GM19351 (cell line): Measurements from ENCODE around the gene TTR.

Source experiments
- ATAC-seq: cut with Tn5 transposase; IDR thresholded peaks from one replicate; pipeline ENCODE4 v1.9.1; 2021; ENCODE audit warnings: mild to moderate bottlenecking, moderate library complexity; ENCODE audit not compliant: unreplicated experiment

Gene TTR

DNA sequence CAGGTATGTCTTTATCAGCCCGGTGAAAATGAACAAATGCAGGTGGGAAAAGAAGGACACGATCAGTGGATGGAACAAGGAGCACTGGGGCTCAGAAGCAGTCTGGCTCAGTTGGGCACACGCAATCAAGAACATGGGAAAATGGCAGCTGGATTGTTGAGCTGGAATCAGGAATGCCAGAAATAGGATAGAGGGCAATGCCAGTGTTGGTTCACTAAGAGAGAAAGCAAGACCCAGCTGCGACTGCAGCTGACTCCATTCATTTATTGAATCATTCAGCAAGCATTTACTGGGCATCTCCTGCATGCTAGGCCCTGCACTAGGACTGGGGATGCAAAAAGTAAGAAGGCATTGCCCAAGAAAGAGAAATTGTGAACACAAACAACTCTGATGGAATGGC, 13.6 kb upstream of the TTR start:
- no peak for ATAC-seq

DNA sequence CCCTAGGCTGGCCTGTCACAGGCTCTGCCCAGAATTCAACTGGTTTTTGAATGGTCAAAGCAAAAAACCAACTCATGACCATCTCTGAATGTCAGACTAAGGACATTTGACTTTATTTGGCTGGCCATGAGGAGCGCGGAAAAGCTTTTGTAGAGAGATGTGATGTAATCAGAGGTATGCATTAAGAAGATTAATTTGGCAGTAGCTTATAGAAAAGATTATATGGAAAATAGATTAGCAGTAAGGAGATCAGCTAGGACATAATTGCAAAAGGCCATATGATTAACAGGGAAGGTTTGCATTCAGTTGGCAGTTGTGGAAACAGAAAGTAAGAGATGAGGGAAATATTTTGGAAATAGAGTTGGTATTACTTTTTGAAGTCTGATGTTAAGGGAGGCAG, 12.3 kb upstream of the TTR start:
- no peak for ATAC-seq

DNA sequence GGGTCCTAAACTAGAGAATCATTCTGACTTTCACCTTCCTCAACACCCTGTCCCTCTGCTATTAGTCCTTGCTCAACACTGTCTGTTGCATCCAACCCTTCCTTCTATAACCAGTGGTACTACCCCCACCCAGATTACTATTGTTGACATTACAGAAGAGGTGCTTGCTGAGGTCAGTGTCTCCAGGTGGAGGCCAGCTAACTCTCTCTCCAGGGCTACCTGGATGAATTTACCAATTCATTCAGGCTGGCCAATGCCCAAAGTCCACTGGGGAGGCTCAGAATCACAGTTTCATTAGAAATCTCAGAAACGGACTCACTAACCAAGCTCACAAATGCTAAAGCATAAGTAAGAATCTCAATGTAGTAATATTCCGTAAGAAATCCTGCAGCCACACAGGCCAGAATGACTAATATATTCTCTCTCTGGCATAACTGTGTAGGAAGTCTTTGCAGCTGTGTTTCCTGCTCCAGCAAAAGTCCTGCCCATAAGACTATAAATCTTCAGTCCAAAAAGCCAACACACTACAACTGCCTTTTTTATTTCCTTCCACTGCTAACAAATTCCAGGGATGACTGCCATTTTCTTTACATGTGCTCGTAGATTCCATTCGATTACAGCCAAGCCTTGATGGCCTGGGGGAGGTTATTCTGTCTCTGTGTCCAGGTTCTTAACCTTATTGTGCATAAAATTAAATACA, 10.0 kb upstream of the TTR start:
- no peak for ATAC-seq

DNA sequence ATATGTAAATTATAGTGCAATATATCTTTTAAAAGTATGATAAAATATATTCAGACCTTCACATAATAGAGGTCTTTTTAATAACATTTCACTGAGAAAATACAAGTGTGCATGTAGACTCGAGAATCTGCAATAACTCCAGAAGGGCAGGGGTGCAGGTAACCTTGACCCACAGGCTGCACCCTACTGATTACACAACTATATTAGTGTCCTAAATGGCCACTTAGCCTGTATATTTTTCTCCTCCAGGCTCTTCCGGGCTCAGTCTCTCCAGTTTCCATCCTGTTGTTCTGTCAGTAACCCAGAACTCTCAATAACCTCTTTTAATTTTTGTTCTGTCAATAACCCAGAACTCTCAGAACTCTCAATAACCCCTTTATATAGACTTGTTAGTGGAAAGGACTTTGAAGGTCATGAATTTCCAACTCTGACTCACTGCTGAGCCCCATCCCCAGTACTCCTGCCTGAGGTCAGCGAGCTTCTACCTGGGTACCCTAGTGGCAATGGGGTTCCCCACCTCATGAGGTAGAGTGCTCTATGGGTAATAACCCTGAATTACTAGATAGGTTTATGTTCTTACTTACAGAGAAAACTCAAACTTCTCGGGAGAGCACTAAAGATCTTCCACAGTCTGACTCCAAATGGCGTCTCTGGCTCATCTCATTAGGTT, 8.4 kb upstream of the TTR start:
- ATAC-seq, result no peak

DNA sequence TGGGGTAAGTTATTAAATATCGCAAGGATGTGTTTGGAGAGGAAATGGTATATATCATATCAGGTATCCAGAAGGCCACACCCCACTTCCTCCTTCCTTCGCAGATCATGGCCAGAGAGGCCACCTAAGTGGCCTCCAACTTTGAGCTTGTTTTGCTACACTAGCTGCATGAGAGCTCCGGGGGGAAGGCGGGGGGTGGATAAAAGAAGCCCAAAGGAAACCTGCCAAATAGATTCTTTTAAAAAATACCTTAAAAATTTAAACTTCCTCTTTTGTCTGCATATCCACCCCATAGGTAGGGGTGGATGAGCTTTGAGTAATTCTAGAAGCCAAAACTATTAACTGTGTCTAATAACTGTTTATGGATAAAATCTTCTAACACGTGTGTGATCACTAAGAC, 5.7 kb upstream of the TTR start:
- ATAC-seq, result no peak

DNA sequence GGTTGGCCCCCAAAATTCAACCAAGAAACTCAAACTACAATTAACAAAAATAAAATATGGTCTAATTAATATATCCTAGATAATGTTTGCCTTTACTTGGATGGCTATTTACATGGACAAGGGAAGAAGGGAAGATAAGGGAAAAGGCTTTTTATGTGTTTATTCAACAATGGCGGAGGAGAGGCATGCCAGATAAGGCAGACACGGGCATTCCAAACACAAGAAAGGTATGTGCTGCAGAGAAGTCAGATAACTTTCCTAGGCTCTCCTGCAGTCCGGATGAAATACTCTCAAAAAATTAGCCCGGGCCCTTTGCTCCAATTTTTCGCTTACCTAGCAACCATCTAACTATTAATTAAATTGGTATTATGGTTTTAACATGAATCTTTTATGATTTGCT, 5.1 kb upstream of the TTR start:
- no peak for ATAC-seq

DNA sequence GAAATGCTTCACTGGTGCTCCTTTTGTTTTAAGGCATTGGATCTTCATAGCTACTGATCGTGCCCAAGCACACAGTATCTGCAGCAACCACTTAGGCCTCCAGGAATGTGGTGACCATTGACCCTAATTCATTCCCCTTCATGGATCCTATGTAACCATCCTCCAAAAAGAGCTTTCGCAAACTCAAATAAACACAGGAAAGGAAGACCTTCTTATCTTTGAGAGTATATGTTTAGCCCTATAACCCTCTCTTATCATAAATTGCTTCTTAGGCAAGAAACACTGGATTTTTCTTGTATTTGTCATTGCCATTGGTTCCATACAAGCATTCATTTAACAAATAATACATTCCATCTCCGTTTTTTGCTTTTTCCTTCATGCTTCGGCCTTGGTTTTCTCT, 4.1 kb upstream of the TTR start:
- ATAC-seq, result no peak

DNA sequence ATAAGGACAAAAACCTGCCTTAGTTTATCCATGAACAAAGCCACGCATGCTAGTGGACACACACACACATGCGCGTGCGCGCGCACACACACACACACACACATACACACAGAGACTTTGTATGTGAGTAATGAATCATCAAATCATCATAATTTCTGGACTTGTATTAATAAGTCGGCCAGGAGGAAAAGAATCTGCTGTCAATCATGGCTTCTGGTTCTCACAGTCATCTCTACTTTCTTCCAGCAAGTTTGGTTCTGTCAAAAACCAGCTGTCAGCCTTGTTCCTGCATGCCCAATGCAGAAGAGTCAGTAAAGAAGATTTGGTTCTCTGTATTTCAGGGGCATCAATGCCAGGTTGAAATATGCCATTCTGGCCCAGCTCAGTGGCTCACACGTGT, 1.1 kb upstream of the TTR start:
- ATAC-seq, result no peak

DNA sequence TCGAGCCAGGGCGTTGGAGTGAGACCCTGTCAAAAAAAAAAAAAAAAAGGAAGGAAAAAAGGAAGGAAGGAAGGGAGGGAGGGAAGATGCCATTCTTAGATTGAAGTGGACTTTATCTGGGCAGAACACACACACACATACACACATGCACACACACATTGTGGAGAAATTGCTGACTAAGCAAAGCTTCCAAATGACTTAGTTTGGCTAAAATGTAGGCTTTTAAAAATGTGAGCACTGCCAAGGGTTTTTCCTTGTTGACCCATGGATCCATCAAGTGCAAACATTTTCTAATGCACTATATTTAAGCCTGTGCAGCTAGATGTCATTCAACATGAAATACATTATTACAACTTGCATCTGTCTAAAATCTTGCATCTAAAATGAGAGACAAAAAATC, 564 bp upstream of the TTR start:
- ATAC-seq, result no peak

DNA sequence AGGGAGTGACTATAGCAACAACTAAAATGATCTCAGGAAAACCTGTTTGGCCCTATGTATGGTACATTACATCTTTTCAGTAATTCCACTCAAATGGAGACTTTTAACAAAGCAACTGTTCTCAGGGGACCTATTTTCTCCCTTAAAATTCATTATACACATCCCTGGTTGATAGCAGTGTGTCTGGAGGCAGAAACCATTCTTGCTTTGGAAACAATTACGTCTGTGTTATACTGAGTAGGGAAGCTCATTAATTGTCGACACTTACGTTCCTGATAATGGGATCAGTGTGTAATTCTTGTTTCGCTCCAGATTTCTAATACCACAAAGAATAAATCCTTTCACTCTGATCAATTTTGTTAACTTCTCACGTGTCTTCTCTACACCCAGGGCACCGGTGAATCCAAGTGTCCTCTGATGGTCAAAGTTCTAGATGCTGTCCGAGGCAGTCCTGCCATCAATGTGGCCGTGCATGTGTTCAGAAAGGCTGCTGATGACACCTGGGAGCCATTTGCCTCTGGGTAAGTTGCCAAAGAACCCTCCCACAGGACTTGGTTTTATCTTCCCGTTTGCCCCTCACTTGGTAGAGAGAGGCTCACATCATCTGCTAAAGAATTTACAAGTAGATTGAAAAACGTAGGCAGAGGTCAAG, 955 bp downstream of the TTR start:
- ATAC-seq, result no peak

DNA sequence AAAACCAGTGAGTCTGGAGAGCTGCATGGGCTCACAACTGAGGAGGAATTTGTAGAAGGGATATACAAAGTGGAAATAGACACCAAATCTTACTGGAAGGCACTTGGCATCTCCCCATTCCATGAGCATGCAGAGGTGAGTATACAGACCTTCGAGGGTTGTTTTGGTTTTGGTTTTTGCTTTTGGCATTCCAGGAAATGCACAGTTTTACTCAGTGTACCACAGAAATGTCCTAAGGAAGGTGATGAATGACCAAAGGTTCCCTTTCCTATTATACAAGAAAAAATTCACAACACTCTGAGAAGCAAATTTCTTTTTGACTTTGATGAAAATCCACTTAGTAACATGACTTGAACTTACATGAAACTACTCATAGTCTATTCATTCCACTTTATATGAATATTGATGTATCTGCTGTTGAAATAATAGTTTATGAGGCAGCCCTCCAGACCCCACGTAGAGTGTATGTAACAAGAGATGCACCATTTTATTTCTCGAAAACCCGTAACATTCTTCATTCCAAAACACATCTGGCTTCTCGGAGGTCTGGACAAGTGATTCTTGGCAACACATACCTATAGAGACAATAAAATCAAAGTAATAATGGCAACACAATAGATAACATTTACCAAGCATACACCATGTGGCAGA, 3.6 kb downstream of the TTR start:
- ATAC-seq, result no peak

DNA sequence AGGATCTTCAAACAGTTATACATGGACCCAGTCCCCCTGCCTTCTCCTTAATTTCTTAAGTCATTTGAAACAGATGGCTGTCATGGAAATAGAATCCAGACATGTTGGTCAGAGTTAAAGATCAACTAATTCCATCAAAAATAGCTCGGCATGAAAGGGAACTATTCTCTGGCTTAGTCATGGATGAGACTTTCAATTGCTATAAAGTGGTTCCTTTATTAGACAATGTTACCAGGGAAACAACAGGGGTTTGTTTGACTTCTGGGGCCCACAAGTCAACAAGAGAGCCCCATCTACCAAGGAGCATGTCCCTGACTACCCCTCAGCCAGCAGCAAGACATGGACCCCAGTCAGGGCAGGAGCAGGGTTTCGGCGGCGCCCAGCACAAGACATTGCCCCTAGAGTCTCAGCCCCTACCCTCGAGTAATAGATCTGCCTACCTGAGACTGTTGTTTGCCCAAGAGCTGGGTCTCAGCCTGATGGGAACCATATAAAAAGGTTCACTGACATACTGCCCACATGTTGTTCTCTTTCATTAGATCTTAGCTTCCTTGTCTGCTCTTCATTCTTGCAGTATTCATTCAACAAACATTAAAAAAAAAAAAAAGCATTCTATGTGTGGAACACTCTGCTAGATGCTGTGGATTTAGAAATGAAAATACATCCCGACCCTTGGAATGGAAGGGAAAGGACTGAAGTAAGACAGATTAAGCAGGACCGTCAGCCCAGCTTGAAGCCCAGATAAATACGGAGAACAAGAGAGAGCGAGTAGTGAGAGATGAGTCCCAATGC, 4.6 kb downstream of the TTR start:
- no peak for ATAC-seq

DNA sequence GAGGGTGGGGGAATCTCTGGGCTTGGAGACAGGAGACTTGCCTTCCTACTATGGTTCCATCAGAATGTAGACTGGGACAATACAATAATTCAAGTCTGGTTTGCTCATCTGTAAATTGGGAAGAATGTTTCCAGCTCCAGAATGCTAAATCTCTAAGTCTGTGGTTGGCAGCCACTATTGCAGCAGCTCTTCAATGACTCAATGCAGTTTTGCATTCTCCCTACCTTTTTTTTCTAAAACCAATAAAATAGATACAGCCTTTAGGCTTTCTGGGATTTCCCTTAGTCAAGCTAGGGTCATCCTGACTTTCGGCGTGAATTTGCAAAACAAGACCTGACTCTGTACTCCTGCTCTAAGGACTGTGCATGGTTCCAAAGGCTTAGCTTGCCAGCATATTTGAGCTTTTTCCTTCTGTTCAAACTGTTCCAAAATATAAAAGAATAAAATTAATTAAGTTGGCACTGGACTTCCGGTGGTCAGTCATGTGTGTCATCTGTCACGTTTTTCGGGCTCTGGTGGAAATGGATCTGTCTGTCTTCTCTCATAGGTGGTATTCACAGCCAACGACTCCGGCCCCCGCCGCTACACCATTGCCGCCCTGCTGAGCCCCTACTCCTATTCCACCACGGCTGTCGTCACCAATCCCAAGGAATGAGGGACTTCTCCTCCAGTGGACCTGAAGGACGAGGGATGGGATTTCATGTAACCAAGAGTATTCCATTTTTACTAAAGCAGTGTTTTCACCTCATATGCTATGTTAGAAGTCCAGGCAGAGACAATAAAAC, 6.5 kb downstream of the TTR start:
- no peak for ATAC-seq

DNA sequence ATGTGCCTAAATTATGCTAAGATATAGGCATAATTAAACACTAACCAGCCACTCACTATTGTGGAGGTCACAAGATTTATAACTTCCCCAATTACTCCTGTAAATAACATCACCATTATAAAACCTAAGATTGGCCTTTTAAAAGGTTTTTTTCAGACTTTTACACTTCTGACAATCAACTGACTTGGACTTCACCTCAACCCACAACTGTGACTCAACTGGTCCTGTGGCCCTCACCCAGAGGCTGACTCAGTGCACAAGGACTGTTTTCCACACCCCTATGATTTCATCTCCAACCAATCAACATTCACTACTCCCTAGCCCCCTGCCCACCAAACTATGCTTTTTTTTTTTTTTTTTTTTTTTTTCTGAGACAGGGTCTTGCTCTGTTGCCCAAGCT, 11.6 kb downstream of the TTR start:
- no peak for ATAC-seq

DNA sequence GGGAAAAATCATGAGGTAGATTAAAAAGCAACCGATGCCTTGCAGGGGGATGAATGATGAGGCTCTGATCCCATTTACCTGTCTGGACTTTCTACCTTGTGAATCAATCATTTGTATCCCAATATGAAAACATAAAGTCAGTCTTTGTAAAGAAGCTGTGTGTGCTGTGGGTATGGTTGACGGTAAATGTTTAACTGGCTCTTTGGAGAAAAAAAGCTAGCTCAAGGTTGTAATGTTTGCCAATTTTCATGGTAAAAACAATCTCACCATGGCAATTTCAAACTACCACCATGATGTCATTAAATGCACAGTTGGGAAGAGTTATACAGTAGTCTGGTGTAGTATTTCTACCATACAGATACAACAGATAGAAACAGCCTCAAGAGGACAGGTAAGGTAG, 14.6 kb downstream of the TTR start:
- no peak for ATAC-seq

DNA sequence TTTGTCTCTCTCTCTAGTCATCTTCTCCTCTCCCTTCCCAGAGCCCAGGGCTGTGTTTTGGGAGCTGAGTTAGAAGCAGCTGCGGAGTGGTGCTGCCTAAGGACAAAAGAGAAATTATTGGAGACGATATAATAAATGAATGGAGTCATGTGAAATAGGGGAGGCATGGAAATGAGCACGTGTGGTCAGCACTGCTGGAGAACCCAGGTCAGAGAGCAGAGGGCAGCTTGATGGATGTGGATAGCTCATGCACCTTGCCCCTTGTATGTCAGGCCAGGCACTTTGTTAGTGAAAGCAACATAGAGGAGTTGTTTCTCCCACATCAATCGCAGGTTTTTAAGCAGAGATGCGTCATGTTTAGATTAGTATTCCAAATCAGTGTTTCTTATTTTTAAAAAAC, 15.7 kb downstream of the TTR start:
- ATAC-seq, result no peak

DNA sequence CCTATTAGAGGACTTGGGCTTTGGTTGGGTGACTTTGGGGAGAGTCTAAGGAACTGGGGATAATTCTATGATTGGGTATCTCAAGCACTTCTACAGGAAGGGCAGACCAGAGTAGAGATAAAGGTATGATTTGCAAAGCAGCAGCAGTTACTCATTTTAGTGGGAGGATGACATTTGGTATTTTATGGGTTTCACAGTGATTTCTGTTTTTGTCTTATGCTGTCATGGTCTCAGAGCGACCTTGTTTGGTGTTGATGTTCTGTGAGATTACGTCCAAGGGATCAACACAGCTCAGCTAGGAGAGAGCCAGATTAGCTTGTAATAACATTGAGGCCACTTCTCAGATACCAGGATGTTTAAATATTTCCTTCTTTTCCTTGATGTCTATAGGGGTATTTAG, 18.2 kb downstream of the TTR start:
- no peak for ATAC-seq

DNA sequence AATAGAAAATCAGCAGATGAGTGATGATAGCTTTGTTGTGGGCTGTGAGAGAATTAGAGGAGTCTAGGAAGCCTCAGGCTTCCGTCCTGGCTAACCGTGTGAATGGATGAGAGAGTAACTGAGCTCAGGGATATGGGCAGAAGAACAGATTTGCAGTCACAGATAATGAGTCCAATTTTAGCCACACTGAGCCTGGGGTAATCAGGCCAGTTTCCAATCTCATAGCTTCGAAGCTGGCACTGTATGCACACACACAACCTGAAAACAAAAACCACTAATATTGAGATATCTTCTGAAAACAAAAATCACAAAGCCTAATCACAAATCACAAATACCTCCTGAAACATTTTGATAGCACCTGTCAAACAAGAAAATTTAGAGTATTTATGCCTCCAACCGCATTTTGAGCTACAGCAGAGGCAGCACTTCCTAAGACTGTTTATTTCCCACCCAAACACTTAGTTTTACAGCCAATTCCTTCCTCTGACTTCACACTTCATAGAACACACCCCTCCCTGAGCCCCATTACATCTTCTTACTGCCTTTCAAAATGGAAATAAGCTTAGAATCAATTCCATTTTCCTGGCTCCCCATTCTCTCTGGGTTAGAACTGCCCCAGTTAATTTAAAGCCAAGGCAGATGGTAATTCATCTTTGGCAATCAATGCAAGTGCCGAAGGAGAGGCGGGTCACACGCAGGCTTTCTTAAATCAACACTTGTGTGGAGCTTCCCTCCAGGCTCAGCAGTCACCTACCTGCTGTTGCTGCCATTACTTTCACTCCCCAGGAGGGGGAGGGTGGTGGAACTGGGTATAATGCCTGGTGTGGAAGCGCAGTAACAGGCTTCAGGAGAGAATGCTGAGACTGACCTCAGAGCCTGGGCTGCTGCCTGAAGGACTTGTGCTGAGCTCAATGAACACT, 18.9 kb downstream of the TTR start:
- peak; percentile 54 for ATAC-seq

DNA sequence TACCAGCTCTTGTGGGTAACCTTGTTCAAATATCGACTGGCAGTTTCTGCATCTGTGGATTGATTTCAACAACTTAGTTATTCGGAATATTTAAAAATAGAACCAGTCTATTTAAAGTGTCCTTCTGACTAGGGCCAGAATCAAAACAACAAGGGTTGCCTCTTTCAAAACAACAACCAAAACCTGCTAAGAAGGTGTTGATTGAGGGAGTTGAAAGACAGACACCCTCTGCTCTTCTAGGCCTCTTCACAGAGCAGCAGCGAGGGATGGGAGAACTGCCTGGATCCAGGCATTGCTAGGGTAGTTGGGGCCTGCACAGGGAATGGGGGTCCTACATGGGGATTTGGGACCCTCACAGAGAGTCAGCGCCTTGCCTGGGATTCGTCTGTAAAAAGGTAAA, 19.8 kb downstream of the TTR start:
- no peak for ATAC-seq
